Kidney epithelial cell (primary cell): ENCODE results near the gene CD3G. TPM values are rescaled to one million over a fixed set of nuclear protein-coding genes. Genes with fewer than 3 reads are reported as not detected.

Experiments
- DNase-seq: peaks from one replicate; pipeline ENCODE4 v3.0.0-alpha.2; 2010; ENCODE audit warnings: low read depth
- H3K27me3 ChIP-seq: 2 replicates; pipeline ENCODE4 v1.6.0; 2011; ENCODE audit warnings: low read length; ENCODE audit not compliant: control insufficient read depth, insufficient read depth
- H3K36me3 ChIP-seq: 2 replicates; pipeline ENCODE4 v1.5.1; 2011; ENCODE audit warnings: low read length; ENCODE audit not compliant: control insufficient read depth, insufficient read depth
- H3K4me3 ChIP-seq: 2 replicates; pipeline ENCODE4 v1.5.1; 2011; ENCODE audit warnings: low read depth, mild to moderate bottlenecking, control low read depth, low read length
- total RNA-seq: library from RNA; depleted of rRNA; stranded (reverse); fragments of >200 nt; gene quantifications from 2 replicates; pipeline ENCODE4 v1.2.3, GENCODE V29; 2015
- TF ChIP-seq, protein P1 (sequence below): IDR thresholded peaks from 2 replicates; pipeline ENCODE4 v1.5.1; 2011; ENCODE audit warnings: mild to moderate bottlenecking, moderate library complexity, low read length, control low read depth, inconsistent platforms; ENCODE audit not compliant: insufficient read depth, poor library complexity, severe bottlenecking

The CD3G gene
- total RNA-seq, 1 donor from 2014 or later = not detected

DNA sequence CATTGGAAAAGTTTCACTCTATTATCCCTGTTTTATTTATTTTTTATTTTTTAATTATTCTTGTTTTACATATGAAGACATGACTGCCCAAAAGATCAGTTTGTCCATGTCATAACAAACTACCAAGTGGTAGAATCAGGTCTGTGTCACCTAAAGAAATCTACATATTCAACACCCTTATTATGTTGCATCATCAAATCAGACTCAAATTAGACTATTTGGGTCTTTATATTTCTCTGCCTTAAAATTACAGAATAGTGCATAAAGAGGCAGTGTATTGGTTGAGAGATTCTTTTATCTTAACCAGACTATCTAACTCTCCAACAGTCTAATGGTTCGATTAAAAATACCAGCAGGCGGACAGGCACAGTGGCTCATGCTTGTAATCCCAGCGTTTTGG, 38.8 kb downstream of the CD3G start:
- Histone ChIP-seq H3K4me3 (no peak overlapping the region), H3K36me3 (no peaks in the 10 kb centered on the region)
- TF ChIP-seq, protein P1, sequence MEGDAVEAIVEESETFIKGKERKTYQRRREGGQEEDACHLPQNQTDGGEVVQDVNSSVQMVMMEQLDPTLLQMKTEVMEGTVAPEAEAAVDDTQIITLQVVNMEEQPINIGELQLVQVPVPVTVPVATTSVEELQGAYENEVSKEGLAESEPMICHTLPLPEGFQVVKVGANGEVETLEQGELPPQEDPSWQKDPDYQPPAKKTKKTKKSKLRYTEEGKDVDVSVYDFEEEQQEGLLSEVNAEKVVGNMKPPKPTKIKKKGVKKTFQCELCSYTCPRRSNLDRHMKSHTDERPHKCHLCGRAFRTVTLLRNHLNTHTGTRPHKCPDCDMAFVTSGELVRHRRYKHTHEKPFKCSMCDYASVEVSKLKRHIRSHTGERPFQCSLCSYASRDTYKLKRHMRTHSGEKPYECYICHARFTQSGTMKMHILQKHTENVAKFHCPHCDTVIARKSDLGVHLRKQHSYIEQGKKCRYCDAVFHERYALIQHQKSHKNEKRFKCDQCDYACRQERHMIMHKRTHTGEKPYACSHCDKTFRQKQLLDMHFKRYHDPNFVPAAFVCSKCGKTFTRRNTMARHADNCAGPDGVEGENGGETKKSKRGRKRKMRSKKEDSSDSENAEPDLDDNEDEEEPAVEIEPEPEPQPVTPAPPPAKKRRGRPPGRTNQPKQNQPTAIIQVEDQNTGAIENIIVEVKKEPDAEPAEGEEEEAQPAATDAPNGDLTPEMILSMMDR = no peak

GRCh38 chr11:118383657-118384056, 39.5 kb downstream of the CD3G start:
- no peak for DNase-seq
- Histone ChIP-seq H3K27me3 (no peaks in the 10 kb centered on the region), H3K36me3 (no peaks in the 10 kb centered on the region), H3K4me3 (no peak overlapping the region)
- TF ChIP-seq, protein P1 = no peak

More for the DNA sequence above, 38.8 kb downstream of the CD3G start:
- no peaks in the 10 kb centered on the region for H3K27me3 ChIP-seq
- no peak for DNase-seq

DNA sequence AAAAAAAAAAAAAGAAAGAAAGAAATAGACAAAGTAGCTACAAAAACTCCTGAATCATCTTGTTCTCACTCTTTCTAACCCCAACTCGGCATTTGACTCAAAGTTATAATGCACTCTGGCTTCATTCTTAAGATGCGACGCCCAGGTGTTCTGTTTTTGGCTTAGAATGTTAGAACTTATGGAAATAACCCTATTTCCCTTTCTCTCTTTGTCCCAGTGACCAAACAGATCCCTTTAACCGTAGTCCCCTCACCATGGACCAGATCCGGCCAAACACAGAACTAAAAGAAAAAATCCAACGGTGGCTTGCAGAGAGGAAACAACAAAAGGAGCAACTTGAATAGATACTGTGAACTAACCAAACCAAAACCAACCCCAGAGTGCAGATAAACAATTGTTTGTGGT, 52.0 kb downstream of the CD3G start:
- TF ChIP-seq, protein P1 = no peak
- Histone ChIP-seq H3K36me3 (no peaks in the 10 kb centered on the region), H3K27me3 (no peaks in the 10 kb centered on the region), H3K4me3 (no peak overlapping the region)
- no peak for DNase-seq

DNA sequence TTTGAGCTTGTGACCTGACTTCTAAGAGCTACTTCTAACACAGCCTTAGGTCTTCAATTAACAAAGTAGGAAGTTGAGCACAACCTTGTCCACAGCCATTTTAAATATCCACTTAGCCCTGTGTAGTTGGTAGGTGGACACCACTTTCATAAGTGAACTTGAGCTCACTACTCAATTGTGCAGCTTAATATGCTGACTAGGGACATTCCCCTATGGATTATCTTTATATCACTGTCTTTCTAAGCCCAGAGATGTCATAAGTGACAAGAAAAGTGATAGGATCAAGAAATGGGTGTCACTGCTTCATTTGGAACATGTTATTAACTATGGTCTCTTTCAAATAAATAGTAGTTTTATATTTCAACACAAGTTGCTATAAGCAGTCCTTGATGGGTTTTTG, 53.3 kb downstream of the CD3G start:
- DNase-seq = no peak
- TF ChIP-seq, protein P1 = no peak
- Histone ChIP-seq H3K4me3 (no peak overlapping the region), H3K36me3 (no peaks in the 10 kb centered on the region), H3K27me3 (no peaks in the 10 kb centered on the region)

GRCh38 chr11:118398791-118399559, 54.8 kb downstream of the CD3G start:
- H3K36me3 ChIP-seq = no peaks in the 10 kb centered on the region

More at GRCh38 chr11:118398791-118399559, 54.8 kb downstream of the CD3G start:
- Histone ChIP-seq H3K4me3 (no peak overlapping the region), H3K27me3 (no peaks in the 10 kb centered on the region)
- TF ChIP-seq, protein P1 = no peak
- DNase-seq = no peak
